ENCODE measurements around the gene PDS5A. TPM values are rescaled to one million over a fixed set of nuclear protein-coding genes. Genes with fewer than 3 reads are reported as not detected.

PDS5A gene
- total and polyA plus RNA-seq, 2 of the 13 experiments (the other 11 are each of a cell fraction or from before 2014, with no cell fraction given) = 31.8 to 57.0 TPM

- TF ChIP-seq ZNF503 (CRISPR knock-in tag; IDR thresholded peaks at IDR 0.05) = no peak
- no peak for TF ChIP-seq AKNA (CRISPR knock-in tag; IDR thresholded peaks at IDR 0.05; ENCODE audit: borderline replicate concordance)
- TF ChIP-seq KDM3A (CRISPR knock-in tag; IDR thresholded peaks at IDR 0.05; ENCODE audit: low read depth) = peak; percentile 97
- TF ChIP-seq SRSF9 (IDR thresholded peaks at IDR 0.05; ENCODE audit: borderline replicate concordance, insufficient read depth, low read depth, low read length, poor library complexity, severe bottlenecking) = no peak
- TF ChIP-seq MBD4 (IDR thresholded peaks at IDR 0.05; ENCODE audit: borderline replicate concordance, low read length) = no peak
- TF ChIP-seq CREB1 (IDR thresholded peaks at IDR 0.05) = no peak; the same call in 1 of the 2 replicates
- TF ChIP-seq CREB1 (CRISPR knock-in tag; IDR thresholded peaks at IDR 0.05) = no peak
- TF ChIP-seq ZNF547 (CRISPR knock-in tag; IDR thresholded peaks at IDR 0.05) = peak; percentile 90
- no peak for TF ChIP-seq HHEX (CRISPR knock-in tag; IDR thresholded peaks at IDR 0.05)
- peak; percentile 47 for TF ChIP-seq U2AF1 (optimal IDR thresholded peaks at IDR 0.05; ENCODE audit: low read depth, low read length)
- no peak for TF ChIP-seq REST (IDR thresholded peaks at IDR 0.05; ENCODE audit: borderline replicate concordance in 1 of 2, low read depth in 1 of 2, low read length in 2 of 2)
- TF ChIP-seq ZBTB26 (CRISPR knock-in tag; IDR thresholded peaks at IDR 0.05; ENCODE audit: borderline replicate concordance) = 0 out of 2 replicates have a peak, but pooled peaks have one; percentile 51
Observed at GRCh38 chr4:39977489-39978377, at the start of gene PDS5A (continued).

Data from HepG2 (cell line).